NCI-H82 (cell line): ENCODE results near the gene PXDN.

ENCODE experiments used
- DNase-seq: peaks from one replicate; lab custom pipeline; 2025; lab: John Stamatoyannopoulos, UW

The PXDN gene

DNA sequence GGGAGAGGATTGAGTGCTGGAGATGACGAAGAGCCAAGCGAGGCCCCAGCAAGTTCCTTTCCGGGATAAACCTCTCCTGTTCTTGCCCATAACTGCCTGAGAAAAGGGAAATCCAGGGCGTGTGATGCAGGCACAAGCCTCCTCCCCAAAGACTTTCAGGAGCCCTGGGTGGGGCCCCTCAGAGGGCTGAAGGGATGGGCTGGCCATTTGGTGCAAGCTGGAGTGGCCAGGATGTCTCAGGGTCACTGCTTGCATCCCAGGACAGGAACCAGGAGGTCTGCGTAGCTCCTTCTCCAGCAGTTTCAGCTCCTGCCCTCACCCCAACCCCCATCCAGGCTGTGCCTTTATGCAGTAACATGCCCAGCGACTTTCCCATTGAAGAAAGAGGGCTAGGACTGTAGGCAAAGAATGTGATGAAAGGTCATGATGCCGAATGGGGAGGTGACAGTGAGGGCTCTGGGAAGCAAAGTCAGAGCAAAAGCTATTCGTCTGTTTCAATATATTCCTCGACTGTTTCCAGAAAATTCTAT is 80.2 kb downstream of the PXDN start:
- no peak for DNase-seq

DNA sequence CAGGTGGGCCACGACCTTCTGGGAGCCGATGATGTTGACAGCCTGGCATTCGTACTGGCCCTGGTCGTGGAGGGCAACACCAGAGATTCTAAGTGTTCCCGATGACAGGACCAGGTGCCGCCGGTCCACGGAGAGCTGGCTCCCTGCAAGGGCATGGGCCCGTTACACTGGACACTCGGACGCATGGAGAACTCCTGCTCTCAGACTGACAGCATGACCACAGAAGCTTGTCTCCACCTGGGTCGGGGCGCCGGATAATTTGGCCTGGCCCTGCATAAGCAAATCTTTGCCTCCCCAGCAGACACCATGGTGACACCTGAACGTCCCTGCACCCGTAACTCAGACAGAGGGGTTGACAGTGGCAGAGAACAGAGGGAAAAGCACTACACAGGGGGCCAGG is 80.7 kb downstream of the PXDN start:
- DNase-seq, result no peak

DNA sequence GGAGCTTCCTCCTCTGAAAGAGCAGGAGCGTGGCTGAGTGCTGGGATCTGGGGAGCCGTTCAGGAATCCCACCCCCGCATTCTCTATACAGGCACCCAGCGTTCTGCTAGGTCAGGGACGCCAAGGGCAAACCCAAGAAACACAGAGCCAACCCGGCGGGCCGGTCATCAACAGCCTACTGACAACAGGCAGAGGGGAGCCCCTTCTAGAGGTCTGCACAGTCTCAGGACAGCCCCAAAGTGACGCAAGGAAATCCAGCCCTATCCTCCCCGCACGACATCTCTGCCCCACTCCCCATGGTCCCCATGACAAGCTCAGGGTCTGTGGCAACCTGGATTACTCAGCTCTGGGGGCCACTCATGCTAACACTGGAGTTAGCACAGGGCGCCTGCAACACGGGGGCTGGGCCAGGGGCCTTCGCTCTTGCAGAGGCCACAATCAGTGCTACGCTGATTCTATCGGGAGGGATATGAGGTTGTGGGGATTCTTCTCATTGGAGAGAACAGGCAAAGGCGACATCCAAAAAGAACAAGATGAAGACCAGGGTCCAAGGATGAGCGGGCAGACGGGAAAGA is 81.6 kb downstream of the PXDN start:
- no peak for DNase-seq

DNA sequence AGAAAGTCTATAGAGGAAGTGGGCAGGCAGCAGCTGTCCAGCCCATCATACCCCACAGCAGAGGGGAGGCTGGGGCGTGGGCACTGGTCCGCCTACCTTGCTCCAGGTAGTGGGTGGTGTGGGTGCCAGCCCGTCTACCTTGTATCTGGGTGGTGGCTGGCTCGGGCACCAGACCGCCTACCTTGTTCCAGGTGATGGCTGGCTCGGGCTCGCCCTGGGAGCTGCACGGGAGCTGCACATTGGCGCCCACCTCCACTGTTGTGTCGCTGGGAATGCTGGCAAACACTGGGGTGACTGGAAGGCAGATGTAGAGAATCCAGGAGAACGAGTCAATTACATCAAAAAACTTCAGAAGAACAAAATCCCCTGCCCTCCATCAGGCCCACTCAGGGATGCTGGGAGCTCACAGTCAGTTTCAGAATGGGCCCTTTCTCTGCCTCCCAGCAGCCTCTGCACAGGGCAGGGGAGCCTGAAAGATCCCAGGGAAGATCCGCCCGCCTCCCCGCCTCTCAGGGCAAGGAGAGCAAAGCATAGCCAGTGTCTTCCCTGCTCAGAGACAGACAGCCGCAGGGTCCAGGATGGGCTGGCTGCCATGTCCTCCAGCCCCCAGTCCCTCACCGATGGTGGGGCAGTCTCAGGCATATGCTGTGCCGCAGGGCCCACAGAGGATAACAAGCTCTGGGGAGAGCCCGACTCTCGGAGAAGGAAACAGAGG is 82.3 kb downstream of the PXDN start:
- no peak for DNase-seq

DNA sequence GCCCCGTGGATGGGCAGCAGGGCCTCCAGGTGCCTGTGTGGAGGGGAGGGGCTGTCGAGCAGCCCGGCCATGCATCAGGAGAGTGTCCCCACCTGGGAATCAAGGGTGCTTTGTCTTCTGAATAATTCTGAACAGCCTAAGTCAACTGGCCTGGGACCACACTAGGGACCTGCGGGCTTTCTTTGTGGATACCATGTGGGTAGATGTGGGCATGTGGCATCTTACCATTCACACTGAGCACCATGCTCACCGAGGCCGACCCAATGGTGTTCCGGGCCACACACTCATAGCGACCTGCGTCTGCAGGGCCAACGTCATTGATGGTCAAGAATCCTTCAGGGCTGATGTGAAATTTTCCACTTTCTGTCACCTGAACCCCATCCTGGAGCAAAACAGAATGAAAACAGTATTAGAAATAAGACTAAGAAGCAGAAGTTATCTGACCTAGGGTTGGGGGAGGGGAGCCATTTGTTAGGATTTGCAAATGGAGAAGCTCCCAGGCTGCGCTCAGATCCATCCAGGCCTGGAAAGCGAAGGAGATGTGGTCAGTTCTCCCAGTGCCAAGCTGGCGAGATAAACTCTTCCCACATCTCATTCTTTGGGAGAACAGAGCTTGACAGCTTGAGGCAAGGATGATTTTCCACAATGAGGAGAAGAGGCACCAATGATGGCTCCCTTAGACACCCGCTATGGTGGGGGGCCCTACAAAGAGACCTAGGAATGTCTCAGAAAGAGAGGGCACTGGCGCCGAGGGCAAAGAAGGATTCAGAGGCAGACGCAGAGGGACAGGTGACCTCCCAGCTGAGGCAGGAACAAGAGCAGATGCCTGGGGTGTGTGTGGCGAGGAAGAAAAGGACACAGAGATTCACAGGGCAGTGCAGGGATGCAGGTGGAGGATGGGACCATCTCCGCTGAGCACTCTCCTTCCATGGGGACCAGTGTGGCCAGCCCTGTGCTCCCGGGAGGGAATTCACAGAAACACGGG is 83.4 kb downstream of the PXDN start:
- DNase-seq, result no peak

DNA sequence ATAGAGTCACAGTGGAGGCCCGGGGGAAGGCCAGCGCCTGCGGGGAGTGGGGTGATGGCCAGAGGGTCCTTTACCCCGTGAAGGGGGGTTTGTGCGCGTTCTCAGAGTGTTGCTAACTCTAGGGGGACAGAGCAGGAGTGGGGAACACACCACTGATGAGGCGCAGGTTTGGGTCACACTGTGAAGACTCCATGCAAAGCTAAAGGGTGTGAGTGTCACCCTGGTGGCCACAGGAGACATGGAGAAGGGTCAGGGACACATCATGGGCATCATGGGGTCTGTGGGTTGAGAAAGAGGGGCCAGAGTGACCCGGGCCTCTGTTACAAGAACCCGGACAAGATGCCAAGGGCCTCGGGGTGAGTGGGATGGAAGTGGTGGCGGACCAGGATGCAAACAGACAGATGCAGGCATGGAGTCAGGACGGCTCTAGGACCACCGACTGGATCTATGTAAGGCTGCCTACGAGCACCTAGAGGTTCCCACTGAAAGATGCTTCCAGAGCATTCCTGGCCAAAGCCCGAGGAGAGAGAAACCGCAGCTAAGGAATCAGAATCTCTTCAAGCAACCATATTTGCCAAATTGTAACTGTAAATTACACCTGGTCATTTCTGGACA is 84.3 kb downstream of the PXDN start:
- DNase-seq, result no peak

DNA sequence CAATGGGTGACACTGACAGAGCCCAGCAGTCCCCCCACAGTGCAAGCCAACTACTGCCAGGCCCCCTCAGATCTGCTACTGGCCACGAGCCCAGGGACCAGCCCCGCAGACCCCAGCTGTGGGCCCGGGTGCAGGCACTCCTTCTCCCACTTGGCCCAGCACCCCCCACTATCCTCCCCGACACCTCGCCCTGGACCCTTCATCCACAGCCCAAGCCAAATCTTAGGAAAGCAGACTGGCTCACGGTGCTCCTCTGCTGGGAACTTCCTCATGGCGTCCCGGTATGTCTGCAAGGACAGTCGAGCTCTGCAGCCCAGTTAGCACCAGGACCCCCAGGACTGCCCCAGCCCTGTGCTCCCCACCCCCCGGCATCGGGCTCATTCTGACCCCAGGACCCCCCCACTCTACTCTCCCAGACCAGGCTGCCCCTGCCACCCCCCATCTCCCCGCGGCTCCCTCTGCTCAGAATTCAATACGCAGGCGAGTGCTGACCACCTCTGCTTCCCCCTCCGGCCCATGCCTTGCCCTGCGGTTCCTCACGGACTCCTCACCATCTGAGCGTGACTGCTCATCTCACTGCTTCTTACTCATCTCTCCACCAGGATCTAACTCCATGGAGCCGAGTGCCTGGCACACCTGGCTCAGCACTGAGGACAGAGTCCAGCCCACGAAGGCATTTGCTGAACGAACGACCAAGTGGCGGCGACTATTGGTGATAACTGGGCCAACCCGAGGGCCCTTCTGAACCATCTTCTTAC is 85.7 kb downstream of the PXDN start:
- no peak for DNase-seq

DNA sequence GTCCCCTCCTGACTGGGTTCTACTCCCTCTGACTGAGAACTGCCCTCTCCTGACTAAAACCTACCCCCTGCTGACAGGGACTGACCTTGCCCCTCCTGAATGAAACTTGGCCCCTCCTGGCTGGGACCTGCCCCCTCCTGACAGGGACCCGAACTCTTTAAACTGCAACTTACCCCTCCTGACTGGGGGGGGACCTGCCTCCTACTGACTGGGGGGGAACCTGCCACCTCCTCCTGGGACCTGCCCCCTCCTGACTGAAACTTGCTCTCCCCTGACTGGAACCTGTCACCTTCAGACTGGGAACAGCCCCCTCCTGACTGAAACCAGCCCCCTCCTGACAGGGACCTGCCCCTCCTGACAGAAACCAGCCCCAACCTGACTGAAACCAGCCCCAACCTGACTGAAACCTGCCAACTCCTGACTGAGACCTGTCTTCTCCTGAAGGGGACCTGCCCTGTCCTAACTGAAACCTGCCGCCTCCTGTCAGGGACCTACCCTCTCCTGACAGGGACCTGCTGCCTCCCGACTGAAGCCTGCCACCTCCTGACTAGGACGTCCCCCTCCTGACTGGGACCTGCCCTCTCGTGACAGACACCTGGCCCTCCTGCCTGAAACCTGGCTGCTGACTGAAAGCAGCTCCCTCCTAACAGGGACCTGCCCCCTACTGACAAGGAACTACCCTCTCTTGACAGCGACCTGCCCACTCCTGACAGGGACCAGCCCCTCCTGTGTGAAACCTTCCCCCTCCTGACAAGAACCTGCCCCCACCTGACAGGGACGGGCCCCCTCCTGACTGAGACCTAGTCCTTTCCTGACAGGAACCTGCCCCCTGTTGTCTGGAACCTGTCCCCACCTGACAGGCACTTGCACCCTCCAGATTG is 87.1 kb downstream of the PXDN start:
- no peak for DNase-seq

DNA sequence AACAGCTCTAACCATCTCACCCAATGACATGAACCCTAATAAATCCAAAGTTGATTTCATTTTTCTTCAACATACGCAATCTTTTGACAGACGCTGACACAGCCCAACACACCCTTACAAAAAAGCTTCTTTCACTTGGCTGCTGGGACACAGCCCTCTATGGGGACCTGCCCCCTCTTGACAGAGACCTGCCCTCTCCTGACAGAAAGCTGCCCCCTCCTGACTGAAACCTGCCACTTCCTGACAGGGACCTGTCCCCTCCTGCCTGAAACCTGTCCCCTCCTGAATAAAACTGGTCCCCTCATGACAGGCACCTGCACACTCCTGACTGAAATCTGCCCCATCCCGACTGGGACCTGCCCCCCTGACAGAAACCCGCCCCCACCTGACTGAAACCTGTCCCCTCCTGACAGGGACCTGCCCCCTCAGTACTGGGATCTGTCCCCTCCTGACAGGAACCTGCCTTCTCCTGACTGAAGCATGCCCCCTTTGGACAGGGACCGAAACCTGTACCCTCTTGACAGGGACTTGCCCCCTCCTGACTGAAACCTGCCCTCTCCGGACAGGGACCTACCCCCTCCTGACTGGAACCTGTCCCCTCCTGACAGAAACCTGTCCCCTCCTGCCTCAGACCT is 87.9 kb downstream of the PXDN start:
- DNase-seq, result no peak

DNA sequence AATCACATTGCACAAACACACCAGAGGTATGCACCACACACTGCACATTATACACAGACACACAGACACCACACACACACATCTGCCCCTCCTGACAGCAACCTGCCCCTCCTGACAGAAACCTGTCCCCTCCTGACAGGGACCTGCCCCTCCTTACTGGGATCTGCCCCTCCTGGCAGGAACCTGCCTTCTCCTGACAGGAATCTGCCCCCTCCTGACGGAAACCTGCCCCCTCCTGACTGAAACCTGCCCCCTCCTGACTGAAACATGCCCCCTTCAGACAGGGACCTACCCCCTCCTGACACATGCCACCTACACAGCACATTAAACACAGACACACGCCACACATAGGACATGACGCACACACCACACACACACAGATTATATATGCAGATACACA is 88.9 kb downstream of the PXDN start:
- no peak for DNase-seq

DNA sequence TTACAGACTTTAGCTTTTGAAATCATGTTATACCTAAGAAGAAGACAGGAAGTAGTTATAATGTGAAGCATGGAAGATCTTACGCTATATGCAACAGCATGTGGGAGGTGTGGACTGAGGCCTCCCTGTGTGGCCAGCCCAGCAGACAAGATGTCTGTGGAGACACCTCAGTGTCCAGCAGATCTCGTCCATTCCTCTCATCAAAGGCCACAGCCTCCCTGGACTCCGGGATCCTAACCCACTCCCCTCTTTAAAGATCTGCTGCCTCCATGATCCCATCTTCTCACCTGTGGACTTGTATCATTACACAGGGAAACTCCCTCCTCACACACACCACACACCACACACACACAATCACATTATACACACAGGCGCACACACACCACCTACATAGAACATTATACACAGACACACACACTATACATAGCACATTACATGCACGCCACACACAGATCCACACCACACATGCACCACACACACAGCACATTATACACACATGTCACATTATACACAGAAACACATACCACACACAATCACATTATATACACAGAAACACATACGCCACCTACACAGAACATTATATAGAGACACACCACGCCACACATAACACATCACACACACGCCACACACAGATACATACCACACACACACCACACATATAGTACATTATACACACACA is 89.5 kb downstream of the PXDN start:
- DNase-seq, result no peak

DNA sequence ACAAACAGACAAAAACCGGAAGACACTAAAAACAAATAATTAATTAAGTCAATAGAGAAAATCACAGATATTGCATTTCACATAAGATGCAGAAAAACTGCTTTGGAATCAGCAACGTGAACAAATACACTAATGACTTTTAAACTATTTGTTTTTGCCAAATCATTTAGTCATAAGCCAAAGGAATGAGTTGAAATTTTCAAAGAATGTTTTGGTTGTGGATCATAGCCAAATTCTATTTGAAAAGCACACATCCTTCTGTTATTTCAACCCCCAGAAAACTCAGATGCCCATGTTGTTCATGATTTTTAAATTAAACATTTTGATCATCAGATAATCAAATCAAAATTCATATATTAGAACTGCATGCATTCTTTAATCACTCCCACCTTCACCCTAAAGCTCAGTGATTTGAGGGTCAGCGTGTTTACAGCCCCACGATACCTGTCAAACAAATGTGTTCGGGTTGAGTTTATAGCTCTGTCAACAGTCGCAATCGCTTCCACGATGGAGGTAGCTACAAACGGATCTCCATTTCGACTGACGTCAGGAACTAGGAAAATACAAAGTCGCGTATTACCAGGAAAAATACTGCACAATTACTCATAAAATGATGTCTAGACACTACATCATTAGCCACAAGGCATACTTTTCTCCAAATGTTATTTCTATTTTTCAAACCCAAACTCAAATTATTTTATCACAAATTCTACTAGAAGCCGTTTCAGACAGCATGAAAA is 90.2 kb downstream of the PXDN start:
- no peak for DNase-seq

DNA sequence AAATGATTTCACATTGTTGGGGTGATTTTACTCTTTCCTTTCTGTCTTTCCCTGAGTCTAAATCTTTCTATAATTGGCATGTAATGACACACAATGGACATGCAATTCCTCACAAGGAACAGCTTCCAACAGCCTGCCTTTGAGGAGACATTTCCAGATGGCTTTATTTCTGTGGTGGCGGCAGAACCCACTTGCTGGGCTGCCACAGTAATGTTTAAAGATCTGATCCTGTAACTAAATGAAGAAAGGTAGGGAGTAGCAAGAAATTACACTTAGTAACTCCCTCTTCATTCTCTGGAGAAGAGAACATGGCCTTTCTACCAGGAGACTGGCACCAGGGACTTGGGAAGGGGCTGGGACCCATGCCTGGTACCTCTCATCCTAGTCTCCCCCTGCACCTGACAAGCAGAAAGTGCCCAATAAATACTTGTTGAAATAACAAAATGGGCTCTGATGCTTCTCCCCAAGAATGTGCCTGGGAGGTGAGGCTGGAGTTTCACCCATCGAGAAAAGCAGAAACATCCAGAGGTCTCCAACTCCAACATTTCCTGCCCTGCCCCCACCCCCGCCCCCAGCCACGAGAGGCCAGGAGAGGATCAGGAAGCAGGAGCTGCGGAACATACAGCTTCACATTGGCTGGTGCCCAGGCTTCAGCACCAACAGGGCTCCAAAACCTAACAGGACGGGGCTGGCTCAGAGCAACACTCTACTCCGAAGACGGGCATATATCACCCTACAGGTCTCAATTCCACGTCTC is 92.1 kb downstream of the PXDN start:
- no peak for DNase-seq

DNA sequence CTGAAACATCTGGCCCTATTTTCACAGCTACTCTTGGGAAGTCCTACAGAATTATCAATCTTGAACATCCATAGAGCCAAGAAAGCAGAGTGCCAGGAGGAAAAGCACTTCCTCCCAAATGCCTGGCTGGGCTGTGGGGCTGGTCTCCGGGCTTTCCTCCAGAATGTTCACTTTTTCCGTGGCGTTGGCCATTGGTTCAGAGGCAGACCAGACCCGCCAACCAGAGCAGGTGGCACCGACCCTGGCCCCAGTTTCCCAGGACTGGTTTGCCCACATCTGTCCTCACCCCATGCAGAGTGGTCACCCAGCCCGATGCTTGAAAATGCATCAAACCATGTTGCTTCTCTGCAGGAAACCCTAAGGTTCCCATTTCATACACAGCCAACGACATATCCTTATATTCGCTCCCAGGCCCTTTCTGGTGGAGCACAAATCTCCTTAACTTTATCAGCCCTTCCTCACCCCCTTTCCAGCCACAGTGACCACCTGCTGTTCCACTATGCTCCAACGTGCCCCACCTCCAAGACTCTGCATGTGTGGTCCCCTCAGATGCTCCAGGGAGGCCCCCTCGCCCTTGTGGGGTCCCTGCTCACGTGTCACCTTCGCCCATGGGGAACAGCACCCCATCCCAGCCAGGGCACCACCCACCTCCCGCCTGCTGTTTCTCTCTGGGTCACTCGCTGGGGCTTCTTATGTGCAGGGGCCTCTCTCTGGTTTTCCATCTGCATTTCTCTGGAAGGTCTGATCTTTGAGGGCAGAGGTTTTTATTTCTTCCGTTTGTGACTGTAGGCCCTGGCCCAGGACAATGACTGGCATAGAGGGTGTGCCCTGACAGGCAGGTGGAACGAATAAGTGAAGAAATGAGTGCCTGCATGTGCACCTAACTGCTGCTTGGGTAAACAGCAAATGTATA is 92.9 kb downstream of the PXDN start:
- no peak for DNase-seq

DNA sequence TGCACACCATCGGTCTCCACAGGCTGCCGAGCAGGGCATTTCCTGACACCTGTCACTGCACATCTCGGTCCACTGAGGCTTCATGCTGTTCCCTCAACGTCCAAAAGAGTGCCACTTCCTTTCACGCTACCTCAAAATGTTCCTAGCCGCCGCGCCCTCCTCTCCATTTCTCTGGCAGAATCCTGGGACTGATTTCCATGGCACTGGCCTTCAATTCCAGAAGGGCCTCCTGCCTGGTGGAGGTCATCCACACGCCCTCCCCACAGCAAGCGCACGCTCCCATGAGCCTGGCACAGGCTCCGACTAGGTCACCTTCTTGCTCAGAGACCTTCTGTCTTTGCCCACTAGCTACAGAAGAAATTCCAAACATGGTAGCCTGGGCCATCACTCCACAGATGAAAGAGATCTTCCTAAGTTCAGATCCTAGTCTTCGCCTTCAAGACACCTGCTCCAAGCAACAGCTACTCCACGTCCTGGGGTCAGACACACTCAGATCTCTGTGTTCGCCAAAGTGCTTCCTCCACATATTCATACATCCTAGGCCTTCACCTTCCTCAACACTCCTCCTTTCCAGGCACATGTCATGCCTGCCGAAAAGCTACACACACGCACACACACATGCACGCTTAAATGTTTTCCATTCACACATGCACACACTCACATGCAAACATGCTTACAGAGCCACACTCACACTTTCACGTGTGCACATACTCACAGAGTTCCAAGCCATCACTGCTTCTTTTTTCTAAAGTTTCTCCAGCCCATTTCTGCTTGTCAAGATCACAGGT is 94.0 kb downstream of the PXDN start:
- no peak for DNase-seq
